Cerebellar nuclear complex (tissue), 1 donor: ENCODE data around the gene MAPKAPK5.
"Not testable (repeated sequence)": the region's sequence is repeated elsewhere in the genome, so short reads cannot be mapped to it uniquely, and the experiment has no call there.

Experiments used
- DNase-seq, 2 experiments: peaks; one replicate each; lab custom pipeline; 2025; lab: John Stamatoyannopoulos, UW

The MAPKAPK5 gene

GRCh38 chr12:111841750-111842555 is at the start of gene MAPKAPK5:
Gene MAPKAPK5, plus strand, starts transcription at chr12:111842228. Its CDS starts 506 bp downstream, at chr12:111842734.
- peak in 1 of 2 experiments; percentile 70 for DNase-seq

- DNase-seq = no peak
Observed at GRCh38 chr12:111792856-111793235, 49.2 kb upstream of the MAPKAPK5 start.

- no peak for DNase-seq
Observed at GRCh38 chr12:111798182-111798581, 43.8 kb upstream of the MAPKAPK5 start.

GRCh38 chr12:111799758-111800157 is 42.3 kb upstream of the MAPKAPK5 start:
- DNase-seq = no peak

GRCh38 chr12:111803038-111803626 is 38.9 kb upstream of the MAPKAPK5 start:
- DNase-seq = no peak

- DNase-seq = no peak
Observed at GRCh38 chr12:111803851-111804250, 38.2 kb upstream of the MAPKAPK5 start.

- no peak for DNase-seq
Observed at GRCh38 chr12:111806304-111806703, 35.7 kb upstream of the MAPKAPK5 start.

- no peak for DNase-seq
Observed at GRCh38 chr12:111807232-111807631, 34.8 kb upstream of the MAPKAPK5 start.

- peak in 1 of 2 experiments; percentile 49 for DNase-seq
Observed at GRCh38 chr12:111812881-111813741, 28.9 kb upstream of the MAPKAPK5 start.

- no peak for DNase-seq
Observed at GRCh38 chr12:111816065-111816615, 25.9 kb upstream of the MAPKAPK5 start.

- DNase-seq = not testable (repeated sequence)
Observed at GRCh38 chr12:111816898-111817297, 25.1 kb upstream of the MAPKAPK5 start.

GRCh38 chr12:111818340-111818739 is 23.7 kb upstream of the MAPKAPK5 start:
- DNase-seq = no peak

- DNase-seq = no peak
Observed at GRCh38 chr12:111819191-111820158, 22.6 kb upstream of the MAPKAPK5 start.

- DNase-seq = not testable (repeated sequence)
Observed at GRCh38 chr12:111820828-111821227, 21.2 kb upstream of the MAPKAPK5 start.

- DNase-seq = no peak
Observed at GRCh38 chr12:111822886-111823285, 19.1 kb upstream of the MAPKAPK5 start.

GRCh38 chr12:111823891-111824290 is 18.1 kb upstream of the MAPKAPK5 start:
- DNase-seq = no peak

- DNase-seq = not testable (repeated sequence)
Observed at GRCh38 chr12:111824312-111824711, 17.7 kb upstream of the MAPKAPK5 start.

- DNase-seq = no peak
Observed at GRCh38 chr12:111825509-111825908, 16.5 kb upstream of the MAPKAPK5 start.

GRCh38 chr12:111826316-111826715 is 15.7 kb upstream of the MAPKAPK5 start:
- no peak for DNase-seq

- DNase-seq = no peak
Observed at GRCh38 chr12:111826992-111827391, 15.0 kb upstream of the MAPKAPK5 start.

GRCh38 chr12:111827907-111828306 is 14.1 kb upstream of the MAPKAPK5 start:
- no peak for DNase-seq
